ENCODE results near the gene COL1A2. TPM values are rescaled to one million over a fixed set of nuclear protein-coding genes. Genes with fewer than 3 reads are reported as not detected.

The COL1A2 gene
- total RNA-seq, 1 donor from 2014 or later = 2,734 TPM

DNA sequence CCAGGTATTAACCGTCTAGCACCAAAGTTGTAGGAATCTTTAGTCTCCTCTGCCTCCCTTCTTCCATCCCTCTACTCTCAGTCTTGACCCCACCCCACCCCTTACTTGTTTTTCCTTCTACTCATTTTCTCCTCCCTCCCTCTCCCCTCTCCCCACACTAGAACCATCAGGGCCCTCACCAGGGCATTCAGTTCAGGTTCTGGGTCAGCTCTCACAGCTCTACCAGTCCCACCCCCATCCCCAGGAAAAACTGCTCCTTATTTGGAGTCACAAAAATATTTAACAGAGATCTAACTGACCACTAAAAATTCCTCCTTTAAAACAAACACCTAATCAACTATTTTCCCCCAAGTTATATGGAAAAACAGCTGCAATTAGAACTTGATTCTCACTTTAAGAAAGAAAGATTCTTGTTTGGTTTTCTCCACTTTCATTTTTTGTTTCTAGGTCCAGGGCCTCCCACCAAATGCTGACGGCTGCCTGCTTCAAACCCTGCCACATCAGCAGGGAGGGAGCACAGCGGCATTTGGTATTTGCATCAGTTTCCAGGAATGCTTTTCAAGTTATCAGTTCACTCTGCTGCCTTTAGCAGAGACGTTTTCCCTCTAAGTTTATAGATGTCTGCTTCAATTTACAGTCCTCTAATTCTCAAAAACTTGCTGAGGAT, 2.8 kb upstream of the COL1A2 start:
- no peak for DNase-seq (ENCODE audit: low spot score in 2 of 2, unreplicated experiment in 2 of 2)
- H3K4me1 Mint-ChIP-seq = peaks cover 50% of the 10 kb centered on the region
- TF ChIP-seq, protein P1, sequence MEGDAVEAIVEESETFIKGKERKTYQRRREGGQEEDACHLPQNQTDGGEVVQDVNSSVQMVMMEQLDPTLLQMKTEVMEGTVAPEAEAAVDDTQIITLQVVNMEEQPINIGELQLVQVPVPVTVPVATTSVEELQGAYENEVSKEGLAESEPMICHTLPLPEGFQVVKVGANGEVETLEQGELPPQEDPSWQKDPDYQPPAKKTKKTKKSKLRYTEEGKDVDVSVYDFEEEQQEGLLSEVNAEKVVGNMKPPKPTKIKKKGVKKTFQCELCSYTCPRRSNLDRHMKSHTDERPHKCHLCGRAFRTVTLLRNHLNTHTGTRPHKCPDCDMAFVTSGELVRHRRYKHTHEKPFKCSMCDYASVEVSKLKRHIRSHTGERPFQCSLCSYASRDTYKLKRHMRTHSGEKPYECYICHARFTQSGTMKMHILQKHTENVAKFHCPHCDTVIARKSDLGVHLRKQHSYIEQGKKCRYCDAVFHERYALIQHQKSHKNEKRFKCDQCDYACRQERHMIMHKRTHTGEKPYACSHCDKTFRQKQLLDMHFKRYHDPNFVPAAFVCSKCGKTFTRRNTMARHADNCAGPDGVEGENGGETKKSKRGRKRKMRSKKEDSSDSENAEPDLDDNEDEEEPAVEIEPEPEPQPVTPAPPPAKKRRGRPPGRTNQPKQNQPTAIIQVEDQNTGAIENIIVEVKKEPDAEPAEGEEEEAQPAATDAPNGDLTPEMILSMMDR (IDR thresholded peaks at IDR 0.05; ENCODE audit: unreplicated experiment) = no peak
- H3K27ac Mint-ChIP-seq = peak overlapping the region; percentile 98
- no peaks in the 10 kb centered on the region for H3K27me3 Mint-ChIP-seq (ENCODE audit: low read depth)
- no peaks in the 10 kb centered on the region for H3K9me3 Mint-ChIP-seq
- peak overlapping the region; percentile 23 for H3K4me3 Mint-ChIP-seq
- no peaks in the 10 kb centered on the region for H3K36me3 Mint-ChIP-seq

DNA sequence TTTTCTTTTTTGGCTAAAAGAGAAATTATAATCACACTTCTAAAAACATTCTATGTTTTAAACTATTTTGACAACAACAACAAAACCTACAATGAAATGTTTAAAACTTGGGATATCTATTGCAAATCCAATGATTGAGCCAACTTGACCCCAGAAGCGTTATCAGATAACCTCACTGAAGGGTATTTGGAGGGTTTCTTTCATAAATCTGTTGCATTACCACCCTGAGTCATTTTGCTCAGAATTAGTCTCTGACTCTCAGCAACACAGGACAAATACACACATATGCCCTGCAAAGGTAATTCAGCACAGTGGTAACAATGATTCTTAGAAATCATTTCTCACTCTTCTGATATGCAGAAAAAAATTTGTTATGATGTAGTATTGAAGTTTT, 2.3 kb upstream of the COL1A2 start:
- TF ChIP-seq, protein P1 (IDR thresholded peaks at IDR 0.05; ENCODE audit: unreplicated experiment) = no peak
- H3K4me1 Mint-ChIP-seq = peaks cover 52% of the 10 kb centered on the region
- no peaks in the 10 kb centered on the region for H3K36me3 Mint-ChIP-seq
- no peaks in the 10 kb centered on the region for H3K9me3 Mint-ChIP-seq
- H3K27me3 Mint-ChIP-seq (ENCODE audit: low read depth) = no peaks in the 10 kb centered on the region
- peak overlapping the region; percentile 23 for H3K4me3 Mint-ChIP-seq
- H3K27ac Mint-ChIP-seq = peak overlapping the region; percentile 98
- no peak for DNase-seq (ENCODE audit: low spot score in 2 of 2, unreplicated experiment in 2 of 2)

DNA sequence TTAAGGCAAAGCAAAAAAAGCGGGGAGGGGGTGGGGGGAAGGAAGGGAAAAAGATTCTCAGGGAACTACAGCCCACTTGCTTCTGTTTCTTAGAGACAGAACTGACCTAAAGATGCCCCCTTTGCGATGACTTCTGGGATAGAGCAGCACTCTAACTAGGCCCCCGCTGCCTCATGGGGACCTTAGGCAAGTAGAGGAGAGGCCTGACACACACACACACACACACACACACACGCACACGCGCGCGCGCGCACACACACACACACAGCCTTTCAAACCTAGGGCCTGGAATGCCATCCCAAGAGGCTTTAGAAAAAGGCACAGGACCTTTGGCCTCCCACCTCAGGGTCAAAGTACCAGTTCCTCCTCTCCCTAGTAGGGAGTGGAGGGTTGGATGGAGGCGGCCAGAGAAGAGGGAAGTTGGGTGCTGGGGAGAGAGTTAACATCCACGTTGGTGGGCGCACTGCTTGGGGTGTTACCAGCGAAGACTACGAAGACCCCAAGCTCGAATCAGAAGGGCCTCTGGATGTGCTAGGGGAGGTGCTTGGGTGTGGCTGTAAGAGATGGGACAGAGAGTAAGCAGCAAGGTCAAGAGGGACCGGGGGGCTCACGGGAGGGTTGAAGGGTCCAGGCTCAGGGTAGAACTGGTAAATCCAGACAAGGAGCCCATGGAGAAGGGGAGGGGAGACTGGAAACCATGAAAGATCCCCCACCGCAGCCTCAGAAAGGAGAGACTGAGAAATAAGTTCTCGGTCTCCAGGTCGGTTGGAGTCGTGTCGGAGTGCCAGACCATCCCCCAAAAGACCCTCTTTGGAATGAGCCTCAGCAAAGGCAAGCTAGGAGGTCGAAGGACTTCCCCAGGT, 1.2 kb upstream of the COL1A2 start:
- H3K36me3 Mint-ChIP-seq = no peaks in the 10 kb centered on the region
- no peaks in the 10 kb centered on the region for H3K9me3 Mint-ChIP-seq
- H3K4me1 Mint-ChIP-seq = peaks cover 51% of the 10 kb centered on the region
- H3K27ac Mint-ChIP-seq = peak overlapping the region; percentile 98
- peak overlapping the region; percentile 89 for H3K4me3 Mint-ChIP-seq
- TF ChIP-seq, protein P1 (IDR thresholded peaks at IDR 0.05; ENCODE audit: unreplicated experiment) = no peak
- DNase-seq (ENCODE audit: low spot score in 2 of 2, unreplicated experiment in 2 of 2) = no peak
- H3K27me3 Mint-ChIP-seq (ENCODE audit: low read depth) = no peaks in the 10 kb centered on the region

DNA sequence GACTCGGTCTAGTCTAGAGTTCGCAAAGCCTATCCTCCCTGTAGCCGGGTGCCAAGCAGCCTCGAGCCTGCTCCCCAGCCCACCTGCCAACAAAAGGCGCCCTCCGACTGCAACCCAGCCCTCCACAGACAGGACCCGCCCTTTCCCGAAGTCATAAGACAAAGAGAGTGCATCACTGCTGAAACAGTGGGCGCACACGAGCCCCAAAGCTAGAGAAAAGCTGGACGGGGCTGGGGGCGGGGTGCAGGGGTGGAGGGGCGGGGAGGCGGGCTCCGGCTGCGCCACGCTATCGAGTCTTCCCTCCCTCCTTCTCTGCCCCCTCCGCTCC, 622 bp upstream of the COL1A2 start:
- H3K4me1 Mint-ChIP-seq = peaks cover 47% of the 10 kb centered on the region
- peak in 1 of 2 experiments; percentile 56 for DNase-seq (ENCODE audit: low spot score in 2 of 2, unreplicated experiment in 2 of 2)
- TF ChIP-seq, protein P1 (IDR thresholded peaks at IDR 0.05; ENCODE audit: unreplicated experiment) = no peak
- H3K27me3 Mint-ChIP-seq (ENCODE audit: low read depth) = no peaks in the 10 kb centered on the region
- no peaks in the 10 kb centered on the region for H3K9me3 Mint-ChIP-seq
- peak overlapping the region; percentile 98 for H3K27ac Mint-ChIP-seq
- H3K36me3 Mint-ChIP-seq = no peaks in the 10 kb centered on the region
- H3K4me3 Mint-ChIP-seq = peak overlapping the region; percentile 89

DNA sequence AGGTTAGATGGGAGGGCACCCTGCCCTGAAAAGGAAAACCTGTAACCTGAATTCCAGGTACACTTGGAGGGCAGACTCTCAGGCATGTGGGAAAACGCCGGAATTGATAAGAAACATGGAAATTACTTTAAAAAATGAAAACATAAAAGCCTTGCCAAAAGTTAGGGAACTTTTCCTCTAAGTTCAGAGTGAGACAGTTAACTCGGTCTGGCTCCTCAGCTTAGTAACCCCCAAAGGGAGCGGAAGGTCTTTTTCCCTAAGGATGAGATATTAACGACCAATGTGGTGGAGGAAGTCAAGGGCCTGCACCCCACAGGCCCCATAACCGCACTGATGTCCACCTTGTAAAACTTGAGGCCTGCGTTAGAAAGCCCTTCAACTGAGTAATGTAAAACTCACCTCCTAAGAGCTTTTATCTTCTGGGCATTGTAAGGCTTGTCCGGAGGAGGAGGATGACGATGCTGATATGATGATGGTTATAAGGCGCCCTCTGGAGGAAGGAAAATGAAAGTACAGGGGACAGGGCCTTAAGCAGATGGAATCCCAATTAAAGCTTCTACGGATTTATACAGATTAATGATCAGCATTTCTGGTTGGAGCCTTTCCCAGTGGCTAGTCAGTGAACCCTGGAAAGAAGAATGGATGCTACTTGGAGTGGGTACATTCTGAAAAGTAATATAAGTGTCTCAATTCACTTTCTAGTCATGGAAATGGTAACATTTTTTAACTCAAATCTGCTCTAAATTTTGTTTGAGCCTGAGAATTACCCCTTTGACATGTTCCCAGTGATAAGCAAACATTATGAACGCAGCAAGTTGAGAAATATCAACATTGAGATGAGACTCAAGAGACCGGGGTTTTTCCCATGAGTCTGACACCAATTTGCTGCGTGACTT, 694 bp downstream of the COL1A2 start:
- no peaks in the 10 kb centered on the region for H3K27me3 Mint-ChIP-seq (ENCODE audit: low read depth)
- no peak for DNase-seq (ENCODE audit: low spot score in 2 of 2, unreplicated experiment in 2 of 2)
- TF ChIP-seq, protein P1 (IDR thresholded peaks at IDR 0.05; ENCODE audit: unreplicated experiment) = peak; percentile 85
- H3K36me3 Mint-ChIP-seq = peaks cover 3% of the 10 kb centered on the region
- H3K27ac Mint-ChIP-seq = peak overlapping the region; percentile 97
- H3K4me1 Mint-ChIP-seq = peaks cover 46% of the 10 kb centered on the region
- peak overlapping the region; percentile 89 for H3K4me3 Mint-ChIP-seq
- H3K9me3 Mint-ChIP-seq = no peaks in the 10 kb centered on the region
